HepG2 (cell line): ENCODE data around the gene ZCCHC24. TPM values are rescaled to one million over a fixed set of nuclear protein-coding genes. Genes with fewer than 3 reads are reported as not detected.

Source experiments
- FOXJ3 ChIP-seq: sonication (generic); formaldehyde crosslinking; IDR thresholded peaks from 2 replicates; pipeline ENCODE4 v1.4.0; 2020; ENCODE audit warnings: missing genetic modification reagents, mild to moderate bottlenecking, borderline replicate concordance
- IKZF4 ChIP-seq: sonication (generic); formaldehyde crosslinking; IDR thresholded peaks from 2 replicates; pipeline ENCODE4 v1.5.1; 2020; ENCODE audit warnings: borderline replicate concordance, mild to moderate bottlenecking, low read depth, missing genetic modification reagents; ENCODE audit errors: not compliant biosample characterization
- MED8 ChIP-seq: sonication (generic); formaldehyde crosslinking; IDR thresholded peaks from 2 replicates; pipeline ENCODE4 v1.8.1; 2023; ENCODE audit warnings: mild to moderate bottlenecking, missing genetic modification reagents; ENCODE audit not compliant: insufficient replicate concordance
- PRDM4 ChIP-seq: sonication (generic); formaldehyde crosslinking; IDR thresholded peaks from 2 replicates; pipeline ENCODE4 v1.9.0; 2021; ENCODE audit warnings: missing genetic modification reagents, borderline replicate concordance
- SETDB1 ChIP-seq: sonication (generic); formaldehyde crosslinking; IDR thresholded peaks from 2 replicates; pipeline ENCODE4 v1.5.1; 2020; ENCODE audit warnings: missing genetic modification reagents, mild to moderate bottlenecking, borderline replicate concordance
- SMAD3 ChIP-seq: sonication (generic); formaldehyde crosslinking; IDR thresholded peaks from 2 replicates; pipeline ENCODE4 v1.4.0; 2020; ENCODE audit warnings: missing genetic modification reagents
- SNAPC2 ChIP-seq: sonication (generic); formaldehyde crosslinking; IDR thresholded peaks from 2 replicates; pipeline ENCODE4 v1.8.1; 2022; ENCODE audit warnings: mild to moderate bottlenecking, missing genetic modification reagents
- ZBTB43 ChIP-seq: sonication (generic); formaldehyde crosslinking; conservative IDR thresholded peaks from 2 replicates; pipeline ENCODE4 v1.4.0; 2020; ENCODE audit warnings: missing genetic modification reagents
- ZHX2 ChIP-seq, 2 experiments: sonication (generic) in 1 of 2; formaldehyde crosslinking in 1 of 2; IDR thresholded peaks; 2 replicates each; pipeline versions ENCODE4 v1.6.1 to v1.9.0; 2014 to 2022; ENCODE audit warnings: antibody characterized with exemption in 1 of 2, borderline replicate concordance in 1 of 2, inconsistent platforms in 1 of 2, low read depth in 1 of 2, missing genetic modification reagents in 1 of 2
- ZNF550 ChIP-seq: sonication (generic); formaldehyde crosslinking; IDR thresholded peaks from 2 replicates; pipeline ENCODE4 v1.4.0; 2020; ENCODE audit warnings: mild to moderate bottlenecking, missing genetic modification reagents, borderline replicate concordance
- ZNF614 ChIP-seq: IDR thresholded peaks from 2 replicates; pipeline ENCODE4 v1.6.1; 2018; ENCODE audit warnings: missing biosample characterization, missing genetic modification reagents, inconsistent platforms, borderline replicate concordance
- ZNF839 ChIP-seq: sonication (generic); formaldehyde crosslinking; IDR thresholded peaks from 2 replicates; pipeline ENCODE4 v1.4.0; 2020; ENCODE audit warnings: missing genetic modification reagents, mild to moderate bottlenecking, borderline replicate concordance
- polyA plus RNA-seq, 8 experiments: library from polyadenylated mRNA; depleted of rRNA in 3 of 8; stranded (reverse) in 7 of 8; unstranded in 1 of 8; fragments of >200 nt; fragmentation: Illumina TruSeq in 4 of 8; extraction: Trizol in 4 of 8; gene quantifications; 2 replicates each; pipeline versions ENCODE4 v1.2.1 to v1.2.3, GENCODE V29; 2011 to 2016; ENCODE audit warnings: low read depth in 4 of 8, missing spikeins in 1 of 8, mixed read lengths in 1 of 8; ENCODE audit not compliant: insufficient read depth in 1 of 8
- total RNA-seq, 5 experiments: library from RNA; depleted of rRNA; stranded (reverse); fragments of >200 nt; fragmentation: Illumina TruSeq; extraction: Trizol; gene quantifications; 2 replicates each; pipeline ENCODE4 v1.2.3, GENCODE V29; 2016; ENCODE audit warnings: low read depth in 1 of 5

ZCCHC24 gene
- total and polyA plus RNA-seq, 2 of the 13 experiments (the other 11 are each of a cell fraction or from before 2014, with no cell fraction given), result 3.1 to 7.9 TPM

GRCh38 chr10:79380125-79380945, 65.1 kb downstream of the ZCCHC24 start (continued):
- TF ChIP-seq ZHX2 (IDR thresholded peaks at IDR 0.05; ENCODE audit: low read depth) (no peak), ZHX2 (CRISPR knock-in tag; IDR thresholded peaks at IDR 0.05; ENCODE audit: borderline replicate concordance) (no peak), MED8 (CRISPR knock-in tag) (no peak), SMAD3 (CRISPR knock-in tag) (peak; percentile 70; the same call in 1 of the 2 replicates), ZNF839 (CRISPR knock-in tag) (no peak), ZBTB43 (CRISPR knock-in tag) (peak; percentile 97), ZNF614 (CRISPR knock-in tag) (peak; percentile 39; the same call in 1 of the 2 replicates), FOXJ3 (CRISPR knock-in tag) (peak; percentile 57; the same call in 1 of the 2 replicates), SNAPC2 (no peak), IKZF4 (no peak), SETDB1 (CRISPR knock-in tag) (0 out of 2 replicates have a peak, but pooled peaks have one; percentile 24), PRDM4 (no peak), ZNF550 (no peak)
